Brain microvascular endothelial cell (primary cell): ENCODE measurements around the gene VAPB.

Source experiments
- DNase-seq: peaks from one replicate; pipeline ENCODE4 v3.0.0-alpha.2; 2020
- H3K27ac ChIP-seq: fragments of 250-450 bp; sonication (Bioruptor Pico); 2 replicates; pipeline ENCODE4 v1.5.1; 2020; ENCODE audit warnings: mild to moderate bottlenecking, moderate library complexity
- H3K27me3 ChIP-seq: fragments of 250-450 bp; sonication (Bioruptor Pico); replicated peaks from 2 replicates; pipeline ENCODE4 v1.5.1; 2020; ENCODE audit warnings: mild to moderate bottlenecking
- H3K36me3 ChIP-seq: fragments of 250-450 bp; sonication (Bioruptor Pico); replicated peaks from 2 replicates; pipeline ENCODE4 v1.5.1; 2020; ENCODE audit warnings: mild to moderate bottlenecking
- H3K4me3 ChIP-seq: 2 replicates; pipeline ENCODE4 v1.5.1; 2011; ENCODE audit warnings: low read depth, mild to moderate bottlenecking, control low read depth, low read length, moderate library complexity
- CTCF ChIP-seq: IDR thresholded peaks from 2 replicates; pipeline ENCODE4 v1.5.1; 2011; ENCODE audit warnings: low read depth, mild to moderate bottlenecking, moderate library complexity, low read length, control low read depth, inconsistent platforms; ENCODE audit errors: missing control alignments
- in situ Hi-C: cut with HindIII; loops from 2 replicates; pipeline ENCODE4 v1.10.0; 2017; ENCODE audit warnings: low sequenced_read_pairs, low pct_ligation_motif_present

Gene VAPB

GRCh38 chr20:58492795-58493524 lies 103.9 kb downstream of the VAPB start:
- Histone ChIP-seq H3K27me3 (no peaks in the 10 kb centered on the region), H3K36me3 (no peaks in the 10 kb centered on the region), H3K27ac (no peak overlapping the region), H3K4me3 (no peak overlapping the region)
- DNase-seq, result no peak
- no peak for TF ChIP-seq CTCF
- in situ Hi-C loops, result no loop called here

- no peak overlapping the region for H3K4me3 ChIP-seq
- no peak for TF ChIP-seq CTCF
- no peak for DNase-seq
- no peak overlapping the region for H3K27ac ChIP-seq
- no peaks in the 10 kb centered on the region for H3K27me3 ChIP-seq
- in situ Hi-C loops, result no loop called here
- H3K36me3 ChIP-seq, result no peaks in the 10 kb centered on the region
Measured at GRCh38 chr20:58494923-58495622, 106.0 kb downstream of the VAPB start.

GRCh38 chr20:58495623-58496428 lies 106.8 kb downstream of the VAPB start:
- no peak overlapping the region for H3K27ac ChIP-seq
- H3K4me3 ChIP-seq, result no peak overlapping the region
- H3K27me3 ChIP-seq, result no peaks in the 10 kb centered on the region
- no peak for DNase-seq
- H3K36me3 ChIP-seq, result no peaks in the 10 kb centered on the region
- in situ Hi-C loops, result no loop called here
- no peak for TF ChIP-seq CTCF

- Histone ChIP-seq H3K27ac (no peak overlapping the region), H3K27me3 (no peaks in the 10 kb centered on the region), H3K36me3 (no peaks in the 10 kb centered on the region), H3K4me3 (no peak overlapping the region)
- in situ Hi-C loops, result no loop called here
- no peak for DNase-seq
- TF ChIP-seq CTCF, result no peak
Measured at GRCh38 chr20:58496429-58496769, 107.4 kb downstream of the VAPB start.

GRCh38 chr20:58497076-58497641 lies 108.1 kb downstream of the VAPB start:
- no peak for TF ChIP-seq CTCF
- Histone ChIP-seq H3K27me3 (no peaks in the 10 kb centered on the region), H3K36me3 (no peaks in the 10 kb centered on the region), H3K4me3 (no peak overlapping the region), H3K27ac (no peak overlapping the region)
- in situ Hi-C loops, result no loop called here
- no peak for DNase-seq
